WTC11 (cell line): ENCODE measurements around the gene PCBP1. TPM values are rescaled to one million over a fixed set of nuclear protein-coding genes. Genes with fewer than 3 reads are reported as not detected.

ENCODE experiments used
- ATAC-seq: fragments of 200-7000 bp; cut with Tn5 transposase; 2 replicates; pipeline ENCODE4 v1.10.0; 2021; ENCODE audit warnings: mild to moderate bottlenecking, moderate library complexity
- CTCF ChIA-PET: fragments of 300-600 bp; sonication (Branson Sonifier 250); formaldehyde crosslinking; loops from one replicate; lab custom pipeline; 2021; ENCODE audit warnings: antibody characterized with exemption; lab: Charles Lee
- POLR2A ChIA-PET: fragments of 350-600 bp; sonication (Branson Sonifier 250); formaldehyde crosslinking; loops from one replicate; lab custom pipeline; 2021; ENCODE audit warnings: antibody characterized with exemption; lab: Charles Lee
- DNase-seq: peaks from one replicate; pipeline ENCODE4 v3.0.0; 2021; ENCODE audit warnings: low spot score
- H3K27ac Mint-ChIP-seq: 2 replicates; pipeline ENCODE4 v1.8.0; 2021; ENCODE audit warnings: mixed read lengths
- H3K27me3 Mint-ChIP-seq: 2 replicates; pipeline ENCODE4 v1.8.0; 2021; ENCODE audit warnings: low read depth, mild to moderate bottlenecking, moderate library complexity, mixed read lengths
- H3K36me3 Mint-ChIP-seq: 2 replicates; pipeline ENCODE4 v1.8.0; 2021; ENCODE audit warnings: mixed read lengths
- H3K4me1 Mint-ChIP-seq: 2 replicates; pipeline ENCODE4 v1.8.0; 2022; ENCODE audit warnings: mixed read lengths
- H3K4me3 Mint-ChIP-seq: 2 replicates; pipeline ENCODE4 v1.8.0; 2021; ENCODE audit warnings: mild to moderate bottlenecking, moderate library complexity, mixed read lengths
- H3K9me3 Mint-ChIP-seq: 2 replicates; pipeline ENCODE4 v1.8.0; 2021; ENCODE audit warnings: mixed read lengths
- AFF4 ChIP-seq: sonication (generic); formaldehyde crosslinking; IDR thresholded peaks from 2 replicates; pipeline ENCODE4 v1.8.1; 2023; ENCODE audit warnings: mild to moderate bottlenecking, missing genetic modification reagents, borderline replicate concordance
- ATF3 ChIP-seq: sonication (generic); formaldehyde crosslinking; conservative IDR thresholded peaks from 2 replicates; pipeline ENCODE4 v1.8.1; 2022; ENCODE audit warnings: mild to moderate bottlenecking, missing genetic modification reagents
- ERG ChIP-seq: fragments of 250-450 bp; sonication (Bioruptor Pico); IDR thresholded peaks from 2 replicates; pipeline ENCODE4 v1.8.0; 2021; ENCODE audit warnings: mild to moderate bottlenecking
- GRHL2 ChIP-seq: fragments of 250-450 bp; sonication (Bioruptor Pico); IDR thresholded peaks from 2 replicates; pipeline ENCODE4 v1.8.0; 2022; ENCODE audit warnings: mild to moderate bottlenecking, moderate library complexity; ENCODE audit not compliant: insufficient replicate concordance, severe bottlenecking
- KAT7 ChIP-seq: sonication (generic); formaldehyde crosslinking; IDR thresholded peaks from 2 replicates; pipeline ENCODE4 v1.8.1; 2023; ENCODE audit warnings: missing genetic modification reagents, mild to moderate bottlenecking, borderline replicate concordance
- MLX ChIP-seq: sonication (generic); formaldehyde crosslinking; IDR thresholded peaks from 2 replicates; pipeline ENCODE4 v1.8.1; 2023; ENCODE audit warnings: mild to moderate bottlenecking, missing genetic modification reagents, moderate library complexity
- MYBL2 ChIP-seq: sonication (generic); formaldehyde crosslinking; IDR thresholded peaks from 2 replicates; pipeline ENCODE4 v1.8.1; 2023; ENCODE audit warnings: mild to moderate bottlenecking, moderate library complexity, missing genetic modification reagents
- NR2C2 ChIP-seq: sonication (generic); formaldehyde crosslinking; IDR thresholded peaks from 2 replicates; pipeline ENCODE4 v1.8.0; 2022; ENCODE audit warnings: mild to moderate bottlenecking, missing genetic modification reagents
- PREB ChIP-seq: sonication (generic); formaldehyde crosslinking; IDR thresholded peaks from 2 replicates; pipeline ENCODE4 v1.8.1; 2022; ENCODE audit warnings: mild to moderate bottlenecking, missing genetic modification reagents, moderate library complexity, borderline replicate concordance
- SMAD3 ChIP-seq: sonication (generic); formaldehyde crosslinking; IDR thresholded peaks from 2 replicates; pipeline ENCODE4 v1.8.0; 2022; ENCODE audit warnings: missing genetic modification reagents, mild to moderate bottlenecking, borderline replicate concordance
- TCF7 ChIP-seq: sonication (generic); formaldehyde crosslinking; IDR thresholded peaks from 2 replicates; pipeline ENCODE4 v1.8.0; 2022; ENCODE audit warnings: mild to moderate bottlenecking, low read depth, missing genetic modification reagents, moderate library complexity
- ZNF532 ChIP-seq: fragments of 250-450 bp; sonication (Bioruptor Pico); IDR thresholded peaks from 2 replicates; pipeline ENCODE4 v1.9.0; 2021; ENCODE audit warnings: mild to moderate bottlenecking, borderline replicate concordance
- total RNA-seq: library from RNA; stranded (reverse); gene quantifications from 3 replicates; pipeline ENCODE4 v1.2.3, GENCODE V29; 2021

The PCBP1 gene
- total RNA-seq, 1 experiment from 2014 or later = 489 TPM

- TF ChIP-seq KAT7 (CRISPR knock-in tag) = peak; percentile 25
- TF ChIP-seq MYBL2 (CRISPR knock-in tag) = no peak
- no peak for TF ChIP-seq NR2C2 (CRISPR knock-in tag)
- TF ChIP-seq SMAD3 = no peak
- no peak for TF ChIP-seq ZNF532
- no peak for TF ChIP-seq ERG
- peak; percentile 25; the same call in 1 of the 2 replicates for TF ChIP-seq TCF7 (CRISPR knock-in tag)
- TF ChIP-seq AFF4 (CRISPR knock-in tag) = 0 out of 2 replicates have a peak, but pooled peaks have one; percentile 29
- TF ChIP-seq GRHL2 (CRISPR knock-in tag) = no peak
- TF ChIP-seq ATF3 (CRISPR knock-in tag) = no peak
These were observed 673 bp downstream of the PCBP1 start (continued) for GRCh38 chr2:70087702-70088597.

- TF ChIP-seq MLX = no peak
- no peak for TF ChIP-seq SMAD3
- 0 out of 2 replicates have a peak, but pooled peaks have one; percentile 4 for TF ChIP-seq PREB (CRISPR knock-in tag)
- Mint-ChIP-seq H3K4me3 (peak overlapping the region; percentile 97), H3K27ac (peak overlapping the region; percentile 99), H3K9me3 (no peaks in the 10 kb centered on the region), H3K36me3 (peaks cover 22% of the 10 kb centered on the region), H3K27me3 (no peaks in the 10 kb centered on the region; the same call in 1 of the 2 replicates), H3K4me1 (peaks cover 38% of the 10 kb centered on the region)
- no peak for DNase-seq
- ATAC-seq = no peak
- ChIA-PET POLR2A (interaction anchor here (1.2 to 3.9 kb wide), 6 partner anchors 30 to 174 kb away, joined by 3 to 47 read pairs (median 14); partner anchors contain the start of genes C2orf42 and MXD1), CTCF (interaction anchor here (0.9 to 1.5 kb wide), 3 partner anchors 53 to 174 kb away, joined by 3 to 5 read pairs (median 4); partner anchors contain the start of gene MXD1)
These were observed 1.4 kb downstream of the PCBP1 start for GRCh38 chr2:70088598-70089219.
